Fibroblast of the aortic adventitia (primary cell): Measurements from ENCODE around the gene ASS1. TPM values are rescaled to one million over a fixed set of nuclear protein-coding genes. Genes with fewer than 3 reads are reported as not detected.

Source experiments
- DNase-seq: peaks from one replicate; pipeline ENCODE4 v3.0.0-alpha.2; 2010; ENCODE audit warnings: low read depth
- H3K4me3 ChIP-seq: 2 replicates; pipeline ENCODE4 v1.5.1; 2011; ENCODE audit warnings: low read depth, mild to moderate bottlenecking, control low read depth, low read length, moderate library complexity
- total RNA-seq: library from RNA; depleted of rRNA; stranded (reverse); fragments of >200 nt; gene quantifications from 2 replicates; pipeline ENCODE4 v1.2.3, GENCODE V29; 2012; ENCODE audit warnings: low replicate concordance
- TF ChIP-seq, protein P1 (sequence below): IDR thresholded peaks from 2 replicates; pipeline ENCODE4 v1.5.1; 2011; ENCODE audit warnings: mild to moderate bottlenecking, low read length, control low read depth, inconsistent platforms; ENCODE audit not compliant: insufficient read depth

The ASS1 gene
- total RNA-seq, 1 donor, result 73.1 TPM

DNA sequence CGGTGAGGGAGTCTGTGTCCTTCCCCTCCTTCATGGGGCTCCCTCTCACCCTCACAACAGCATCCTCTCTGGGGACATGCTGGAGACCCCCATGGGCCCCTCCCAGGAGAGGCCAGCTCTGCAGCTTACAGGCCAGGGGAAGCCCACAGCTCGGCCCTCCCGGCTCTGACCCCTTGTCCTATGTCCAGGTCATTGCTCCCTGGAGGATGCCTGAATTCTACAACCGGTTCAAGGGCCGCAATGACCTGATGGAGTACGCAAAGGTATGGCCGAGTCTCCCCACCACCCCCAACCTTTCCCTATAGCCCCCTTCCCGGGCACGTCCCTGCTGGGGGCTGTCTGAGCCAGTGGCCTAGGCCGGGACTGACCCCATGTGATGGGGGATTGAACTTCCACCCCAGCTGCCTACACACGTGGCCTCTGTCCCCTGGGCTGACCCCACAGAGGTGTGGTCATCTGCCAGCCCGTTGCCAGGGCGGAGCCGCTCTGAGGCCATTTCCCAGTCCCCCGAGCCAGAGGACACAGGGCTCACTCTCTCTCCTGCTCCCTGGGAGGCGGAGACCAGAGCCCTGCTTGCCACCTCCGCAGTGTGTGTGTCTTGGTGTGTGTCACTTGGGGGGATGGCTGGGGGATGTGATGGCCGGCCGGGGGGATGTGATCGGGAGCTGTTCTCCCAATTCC is 21.9 kb downstream of the ASS1 start:
- DNase-seq, result no peak
- TF ChIP-seq, protein P1, sequence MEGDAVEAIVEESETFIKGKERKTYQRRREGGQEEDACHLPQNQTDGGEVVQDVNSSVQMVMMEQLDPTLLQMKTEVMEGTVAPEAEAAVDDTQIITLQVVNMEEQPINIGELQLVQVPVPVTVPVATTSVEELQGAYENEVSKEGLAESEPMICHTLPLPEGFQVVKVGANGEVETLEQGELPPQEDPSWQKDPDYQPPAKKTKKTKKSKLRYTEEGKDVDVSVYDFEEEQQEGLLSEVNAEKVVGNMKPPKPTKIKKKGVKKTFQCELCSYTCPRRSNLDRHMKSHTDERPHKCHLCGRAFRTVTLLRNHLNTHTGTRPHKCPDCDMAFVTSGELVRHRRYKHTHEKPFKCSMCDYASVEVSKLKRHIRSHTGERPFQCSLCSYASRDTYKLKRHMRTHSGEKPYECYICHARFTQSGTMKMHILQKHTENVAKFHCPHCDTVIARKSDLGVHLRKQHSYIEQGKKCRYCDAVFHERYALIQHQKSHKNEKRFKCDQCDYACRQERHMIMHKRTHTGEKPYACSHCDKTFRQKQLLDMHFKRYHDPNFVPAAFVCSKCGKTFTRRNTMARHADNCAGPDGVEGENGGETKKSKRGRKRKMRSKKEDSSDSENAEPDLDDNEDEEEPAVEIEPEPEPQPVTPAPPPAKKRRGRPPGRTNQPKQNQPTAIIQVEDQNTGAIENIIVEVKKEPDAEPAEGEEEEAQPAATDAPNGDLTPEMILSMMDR, result no peak

DNA sequence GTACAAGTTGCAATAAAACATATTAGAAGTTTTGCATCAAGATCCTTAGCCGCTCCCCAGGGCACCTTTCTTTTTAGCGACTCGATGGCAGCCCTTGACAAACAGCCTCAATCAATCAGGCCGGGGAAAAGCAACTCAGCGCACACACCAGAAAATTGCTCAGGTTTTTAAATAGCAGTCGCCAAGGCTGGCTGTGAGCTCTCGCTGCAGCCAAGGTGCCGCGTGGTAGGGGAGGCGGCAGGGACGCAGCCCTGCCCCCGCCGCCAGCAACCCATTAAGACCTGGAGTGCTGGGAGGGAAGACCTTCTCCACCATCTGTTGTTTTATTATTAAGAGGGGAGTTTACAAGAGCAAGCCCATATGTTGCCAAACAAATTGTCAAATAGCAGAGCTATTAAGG is 22.6 kb downstream of the ASS1 start:
- DNase-seq, result no peak
- no peak overlapping the region for H3K4me3 ChIP-seq
- TF ChIP-seq, protein P1, result no peak

More for the DNA sequence above, 21.9 kb downstream of the ASS1 start:
- H3K4me3 ChIP-seq, result no peak overlapping the region

DNA sequence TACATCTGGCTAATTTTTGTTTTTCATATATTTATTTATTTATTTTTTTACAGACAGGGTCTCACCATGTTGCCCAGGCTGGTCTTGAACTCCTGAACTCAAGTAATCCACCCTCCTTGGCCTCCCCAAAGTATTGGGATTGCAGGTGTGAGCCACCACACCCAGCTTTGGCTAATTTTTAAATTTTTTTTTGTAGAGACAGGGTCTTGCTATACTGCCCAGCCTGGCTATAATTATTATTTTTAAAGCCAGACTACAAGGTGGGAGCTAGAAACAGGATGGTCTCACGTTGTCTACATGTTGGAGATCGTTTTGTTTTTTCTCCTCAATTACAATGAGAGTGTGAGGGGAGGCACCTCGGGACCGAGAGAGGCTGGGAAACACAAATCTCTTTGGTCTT is 23.8 kb downstream of the ASS1 start:
- no peak for DNase-seq
- H3K4me3 ChIP-seq, result no peak overlapping the region
- TF ChIP-seq, protein P1, result no peak

DNA sequence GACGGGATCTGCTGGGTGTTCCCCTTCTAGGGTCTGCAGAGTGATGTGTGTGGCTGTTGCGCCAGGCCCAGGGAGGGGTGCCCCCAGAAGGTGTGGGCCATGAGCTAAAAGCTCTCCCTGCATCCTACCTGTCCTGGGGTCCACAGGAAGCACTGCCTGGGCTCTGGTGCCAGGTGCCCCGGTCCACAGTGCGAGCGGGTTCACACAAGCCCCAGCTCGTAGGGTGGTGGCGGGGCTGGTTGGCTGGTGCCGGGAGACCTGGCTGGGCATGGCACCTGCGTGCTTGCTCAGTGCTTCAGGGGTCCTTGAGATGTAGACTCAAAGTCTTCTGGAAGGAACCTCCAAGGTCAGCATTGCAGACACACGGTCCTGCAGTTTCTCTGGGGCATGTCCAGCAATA is 25.5 kb downstream of the ASS1 start:
- no peak overlapping the region for H3K4me3 ChIP-seq
- no peak for DNase-seq
- TF ChIP-seq, protein P1, result no peak

DNA sequence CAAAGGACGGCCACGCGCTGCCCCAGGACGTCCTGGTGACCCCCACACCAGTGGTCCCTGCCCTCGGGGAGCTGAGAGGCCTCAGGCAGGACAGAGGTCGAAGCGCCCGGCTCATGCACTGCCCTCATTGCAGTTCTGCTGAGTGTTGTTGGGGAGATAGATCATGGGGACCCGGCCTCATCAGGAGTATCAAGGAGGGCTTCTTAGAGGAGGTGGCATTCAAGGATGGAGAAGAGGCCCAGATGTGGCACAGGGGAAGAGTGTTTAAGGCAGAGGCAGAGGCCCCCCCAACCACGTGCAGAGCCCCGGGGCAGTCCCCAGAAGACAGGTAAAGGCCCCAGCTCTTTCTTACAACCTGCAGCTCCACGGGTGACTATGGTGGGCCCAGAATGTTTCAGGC is 26.2 kb downstream of the ASS1 start:
- DNase-seq, result no peak
- H3K4me3 ChIP-seq, result no peak overlapping the region
- TF ChIP-seq, protein P1, result no peak

DNA sequence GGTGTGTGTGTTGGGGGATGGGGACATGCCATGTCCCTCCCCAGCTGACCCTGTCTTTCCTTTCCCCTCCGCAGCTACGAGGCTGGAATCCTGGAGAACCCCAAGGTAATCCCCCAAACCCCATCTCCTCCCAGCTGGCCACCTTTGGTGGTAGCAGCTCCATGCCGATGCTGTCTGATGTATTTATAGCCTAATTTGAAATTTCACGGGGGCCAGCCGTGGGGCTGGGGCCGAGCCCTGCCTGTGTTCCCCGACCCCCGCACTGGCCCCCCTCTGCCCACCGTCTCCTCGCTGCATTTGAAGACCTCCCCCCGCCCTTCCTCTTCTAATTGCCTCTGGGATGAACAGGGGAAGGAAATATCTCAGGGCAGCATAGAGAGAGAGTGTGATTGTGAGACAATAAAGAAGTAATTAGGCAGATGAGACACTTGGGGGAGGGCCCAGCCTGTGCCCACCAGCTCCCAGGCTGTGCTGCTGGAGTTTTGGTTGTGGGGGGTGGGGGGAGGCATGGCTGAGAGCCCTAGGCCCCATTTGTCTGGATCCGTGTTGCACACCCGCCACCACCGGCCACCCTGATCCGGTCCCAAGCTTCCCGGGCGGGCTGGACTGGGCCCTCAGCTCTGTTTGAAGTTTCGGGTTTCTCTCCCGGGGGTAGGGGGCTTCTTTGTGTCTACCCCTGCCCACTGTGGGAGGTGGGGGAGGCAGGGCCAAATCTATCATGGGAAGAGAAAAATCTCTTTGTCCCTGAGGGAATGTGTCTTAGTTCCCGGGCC is 26.8 kb downstream of the ASS1 start:
- DNase-seq, result no peak
- TF ChIP-seq, protein P1, result no peak
- H3K4me3 ChIP-seq, result no peak overlapping the region
